ENCODE results near the gene SORCS2.

Gene SORCS2

GRCh38 chr4:7697821-7698220, 505.5 kb downstream of the SORCS2 start:
- DNase-seq = no peak
- TF ChIP-seq POLR2A (IDR thresholded peaks at IDR 0.05; ENCODE audit: low read length) = no peak
- TF ChIP-seq GATA1 (IDR thresholded peaks at IDR 0.05; ENCODE audit: low read depth, low read length) = no peak

GRCh38 chr4:7698584-7698983, 506.2 kb downstream of the SORCS2 start:
- DNase-seq = no peak
- TF ChIP-seq GATA1 (IDR thresholded peaks at IDR 0.05; ENCODE audit: low read depth, low read length) (no peak), POLR2A (IDR thresholded peaks at IDR 0.05; ENCODE audit: low read length) (no peak)

- DNase-seq = no peak
- TF ChIP-seq GATA1 (IDR thresholded peaks at IDR 0.05; ENCODE audit: low read depth, low read length) (no peak), POLR2A (IDR thresholded peaks at IDR 0.05; ENCODE audit: low read length) (no peak)
Measured at GRCh38 chr4:7699031-7699430, 506.7 kb downstream of the SORCS2 start.

- no peak for DNase-seq
- TF ChIP-seq GATA1 (IDR thresholded peaks at IDR 0.05; ENCODE audit: low read depth, low read length) (no peak), POLR2A (IDR thresholded peaks at IDR 0.05; ENCODE audit: low read length) (no peak)
Measured at GRCh38 chr4:7699825-7700224, 507.5 kb downstream of the SORCS2 start.

GRCh38 chr4:7700665-7701064, 508.3 kb downstream of the SORCS2 start:
- TF ChIP-seq POLR2A (IDR thresholded peaks at IDR 0.05; ENCODE audit: low read length) = no peak
- TF ChIP-seq GATA1 (IDR thresholded peaks at IDR 0.05; ENCODE audit: low read depth, low read length) = no peak

GRCh38 chr4:7701866-7702649, 509.7 kb downstream of the SORCS2 start:
- DNase-seq = no peak
- no peak for TF ChIP-seq POLR2A (IDR thresholded peaks at IDR 0.05; ENCODE audit: low read length)
- no peak for TF ChIP-seq GATA1 (IDR thresholded peaks at IDR 0.05; ENCODE audit: low read depth, low read length)

More at GRCh38 chr4:7700665-7701064, 508.3 kb downstream of the SORCS2 start:
- DNase-seq = no peak

- no peak for TF ChIP-seq POLR2A (IDR thresholded peaks at IDR 0.05; ENCODE audit: low read length)
- DNase-seq = peak; percentile 41 to 77
Measured at GRCh38 chr4:7703688-7704087, 511.4 kb downstream of the SORCS2 start.

- TF ChIP-seq GATA1 (IDR thresholded peaks at IDR 0.05; ENCODE audit: low read depth, low read length) (no peak), POLR2A (IDR thresholded peaks at IDR 0.05; ENCODE audit: low read length) (no peak)
- DNase-seq = no peak
Measured at GRCh38 chr4:7704091-7704490, 511.8 kb downstream of the SORCS2 start.

GRCh38 chr4:7704625-7705024, 512.3 kb downstream of the SORCS2 start:
- DNase-seq = no peak
- TF ChIP-seq GATA1 (IDR thresholded peaks at IDR 0.05; ENCODE audit: low read depth, low read length) = no peak
- TF ChIP-seq POLR2A (IDR thresholded peaks at IDR 0.05; ENCODE audit: low read length) = no peak

GRCh38 chr4:7705062-7705461, 512.7 kb downstream of the SORCS2 start:
- no peak for DNase-seq

GRCh38 chr4:7705593-7705992, 513.3 kb downstream of the SORCS2 start:
- DNase-seq = no peak
- TF ChIP-seq POLR2A (IDR thresholded peaks at IDR 0.05; ENCODE audit: low read length) (no peak), GATA1 (IDR thresholded peaks at IDR 0.05; ENCODE audit: low read depth, low read length) (no peak)

More at GRCh38 chr4:7705062-7705461, 512.7 kb downstream of the SORCS2 start:
- TF ChIP-seq GATA1 (IDR thresholded peaks at IDR 0.05; ENCODE audit: low read depth, low read length) = no peak
- TF ChIP-seq POLR2A (IDR thresholded peaks at IDR 0.05; ENCODE audit: low read length) = no peak

GRCh38 chr4:7708238-7708637, 515.9 kb downstream of the SORCS2 start:
- DNase-seq = no peak
- no peak for TF ChIP-seq POLR2A (IDR thresholded peaks at IDR 0.05; ENCODE audit: low read length)
- no peak for TF ChIP-seq GATA1 (IDR thresholded peaks at IDR 0.05; ENCODE audit: low read depth, low read length)

- TF ChIP-seq GATA1 (IDR thresholded peaks at IDR 0.05; ENCODE audit: low read depth, low read length) = no peak
- TF ChIP-seq POLR2A (IDR thresholded peaks at IDR 0.05; ENCODE audit: low read length) = no peak
- DNase-seq = no peak
Measured at GRCh38 chr4:7708981-7709380, 516.6 kb downstream of the SORCS2 start.

- TF ChIP-seq GATA1 (IDR thresholded peaks at IDR 0.05; ENCODE audit: low read depth, low read length) (no peak), POLR2A (IDR thresholded peaks at IDR 0.05; ENCODE audit: low read length) (no peak)
- DNase-seq = no peak
Measured at GRCh38 chr4:7709431-7709830, 517.1 kb downstream of the SORCS2 start.

GRCh38 chr4:7710126-7710525, 517.8 kb downstream of the SORCS2 start:
- DNase-seq = no peak
- no peak for TF ChIP-seq GATA1 (IDR thresholded peaks at IDR 0.05; ENCODE audit: low read depth, low read length)
- no peak for TF ChIP-seq POLR2A (IDR thresholded peaks at IDR 0.05; ENCODE audit: low read length)
